ENCODE results near the gene MYBPC1.

MYBPC1 gene

GRCh38 chr12:101599771-101600484 lies 5.2 kb downstream of the MYBPC1 start:
- DNase-seq, result no peak
- H3K36me3 ChIP-seq (replicated peaks), result no peaks in the 10 kb centered on the region
- in situ Hi-C loops (cut with HindIII; ENCODE audit: low pct_ligation_motif_present, low sequenced_read_pairs), result no loop called here
- TF ChIP-seq CTCF (IDR thresholded peaks at IDR 0.05; ENCODE audit: low read depth, low read length, missing control alignments), result no peak
- no peak overlapping the region for H3K4me3 ChIP-seq (ENCODE audit: low read depth, low read length)
- H3K27ac ChIP-seq, result no peak overlapping the region
- no peaks in the 10 kb centered on the region for H3K27me3 ChIP-seq (replicated peaks)

GRCh38 chr12:101604132-101604531 lies 9.4 kb downstream of the MYBPC1 start:
- Histone ChIP-seq H3K27me3 (replicated peaks) (no peaks in the 10 kb centered on the region), H3K36me3 (replicated peaks) (no peaks in the 10 kb centered on the region), H3K27ac (no peak overlapping the region), H3K4me3 (ENCODE audit: low read depth, low read length) (no peak overlapping the region)
- no peak for DNase-seq
- in situ Hi-C loops (cut with HindIII; ENCODE audit: low pct_ligation_motif_present, low sequenced_read_pairs), result no loop called here
- no peak for TF ChIP-seq CTCF (IDR thresholded peaks at IDR 0.05; ENCODE audit: low read depth, low read length, missing control alignments)

- TF ChIP-seq CTCF (IDR thresholded peaks at IDR 0.05; ENCODE audit: low read depth, low read length, missing control alignments), result no peak
- in situ Hi-C loops (cut with HindIII; ENCODE audit: low pct_ligation_motif_present, low sequenced_read_pairs), result no loop called here
- no peak for DNase-seq
Measured at GRCh38 chr12:101607894-101608293, 13.1 kb downstream of the MYBPC1 start.

GRCh38 chr12:101608301-101609133 lies 13.7 kb downstream of the MYBPC1 start:
- in situ Hi-C loops (cut with HindIII; ENCODE audit: low pct_ligation_motif_present, low sequenced_read_pairs), result no loop called here
- H3K4me3 ChIP-seq (ENCODE audit: low read depth, low read length), result no peak overlapping the region
- no peaks in the 10 kb centered on the region for H3K36me3 ChIP-seq (replicated peaks)
- no peak overlapping the region for H3K27ac ChIP-seq
- H3K27me3 ChIP-seq (replicated peaks), result no peaks in the 10 kb centered on the region
- DNase-seq, result no peak
- TF ChIP-seq CTCF (IDR thresholded peaks at IDR 0.05; ENCODE audit: low read depth, low read length, missing control alignments), result no peak

More at GRCh38 chr12:101607894-101608293, 13.1 kb downstream of the MYBPC1 start:
- Histone ChIP-seq H3K27ac (no peak overlapping the region), H3K36me3 (replicated peaks) (no peaks in the 10 kb centered on the region), H3K27me3 (replicated peaks) (no peaks in the 10 kb centered on the region), H3K4me3 (ENCODE audit: low read depth, low read length) (no peak overlapping the region)

- no peaks in the 10 kb centered on the region for H3K27me3 ChIP-seq (replicated peaks)
- DNase-seq, result no peak
- no peak for TF ChIP-seq CTCF (IDR thresholded peaks at IDR 0.05; ENCODE audit: low read depth, low read length, missing control alignments)
- H3K4me3 ChIP-seq (ENCODE audit: low read depth, low read length), result no peak overlapping the region
- in situ Hi-C loops (cut with HindIII; ENCODE audit: low pct_ligation_motif_present, low sequenced_read_pairs), result no loop called here
- no peak overlapping the region for H3K27ac ChIP-seq
- H3K36me3 ChIP-seq (replicated peaks), result no peaks in the 10 kb centered on the region
Measured at GRCh38 chr12:101609198-101609597, 14.4 kb downstream of the MYBPC1 start.

All from brain microvascular endothelial cell (primary cell).